ENCODE measurements around the gene PTGFRN.
"Not testable (repeated sequence)": the region's sequence is repeated elsewhere in the genome, so short reads cannot be mapped to it uniquely, and the experiment has no call there.

Gene PTGFRN

GRCh38 chr1:116968724-116969123 is 59.0 kb downstream of the PTGFRN start:
- POLR2A ChIA-PET: no interaction called here
- DNase-seq (ENCODE audit: extremely low spot score): no peak
- TF ChIP-seq SP1 (IDR thresholded peaks at IDR 0.05): no peak
- no peak for TF ChIP-seq ELF4 (IDR thresholded peaks at IDR 0.05)
- TF ChIP-seq CTBP1 (IDR thresholded peaks at IDR 0.05; ENCODE audit: borderline replicate concordance): no peak
- TF ChIP-seq HDGF (IDR thresholded peaks at IDR 0.05; ENCODE audit: borderline replicate concordance): no peak
- no peak for TF ChIP-seq TARDBP (IDR thresholded peaks at IDR 0.05)
- TF ChIP-seq FOXK2 (IDR thresholded peaks at IDR 0.05): no peak
- no peak for TF ChIP-seq FOXM1 (IDR thresholded peaks at IDR 0.05; ENCODE audit: borderline replicate concordance)
- TF ChIP-seq, protein P1, sequence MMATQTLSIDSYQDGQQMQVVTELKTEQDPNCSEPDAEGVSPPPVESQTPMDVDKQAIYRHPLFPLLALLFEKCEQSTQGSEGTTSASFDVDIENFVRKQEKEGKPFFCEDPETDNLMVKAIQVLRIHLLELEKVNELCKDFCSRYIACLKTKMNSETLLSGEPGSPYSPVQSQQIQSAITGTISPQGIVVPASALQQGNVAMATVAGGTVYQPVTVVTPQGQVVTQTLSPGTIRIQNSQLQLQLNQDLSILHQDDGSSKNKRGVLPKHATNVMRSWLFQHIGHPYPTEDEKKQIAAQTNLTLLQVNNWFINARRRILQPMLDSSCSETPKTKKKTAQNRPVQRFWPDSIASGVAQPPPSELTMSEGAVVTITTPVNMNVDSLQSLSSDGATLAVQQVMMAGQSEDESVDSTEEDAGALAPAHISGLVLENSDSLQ (IDR thresholded peaks at IDR 0.05): no peak
- no peak for TF ChIP-seq ARNT (IDR thresholded peaks at IDR 0.05)
- no peak for TF ChIP-seq FOXA1 (IDR thresholded peaks at IDR 0.05)
- no peak for TF ChIP-seq L3MBTL2 (conservative IDR thresholded peaks at IDR 0.05)
- TF ChIP-seq NFRKB (IDR thresholded peaks at IDR 0.05): no peak
- TF ChIP-seq BHLHE40 (IDR thresholded peaks at IDR 0.05; ENCODE audit: borderline replicate concordance): no peak
- no peak for TF ChIP-seq ZNF384 (IDR thresholded peaks at IDR 0.05)
- no peak for TF ChIP-seq SUZ12 (IDR thresholded peaks at IDR 0.05)
- TF ChIP-seq LEF1 (IDR thresholded peaks at IDR 0.05; ENCODE audit: borderline replicate concordance): no peak
- CTCF ChIA-PET: no interaction called here

DNA sequence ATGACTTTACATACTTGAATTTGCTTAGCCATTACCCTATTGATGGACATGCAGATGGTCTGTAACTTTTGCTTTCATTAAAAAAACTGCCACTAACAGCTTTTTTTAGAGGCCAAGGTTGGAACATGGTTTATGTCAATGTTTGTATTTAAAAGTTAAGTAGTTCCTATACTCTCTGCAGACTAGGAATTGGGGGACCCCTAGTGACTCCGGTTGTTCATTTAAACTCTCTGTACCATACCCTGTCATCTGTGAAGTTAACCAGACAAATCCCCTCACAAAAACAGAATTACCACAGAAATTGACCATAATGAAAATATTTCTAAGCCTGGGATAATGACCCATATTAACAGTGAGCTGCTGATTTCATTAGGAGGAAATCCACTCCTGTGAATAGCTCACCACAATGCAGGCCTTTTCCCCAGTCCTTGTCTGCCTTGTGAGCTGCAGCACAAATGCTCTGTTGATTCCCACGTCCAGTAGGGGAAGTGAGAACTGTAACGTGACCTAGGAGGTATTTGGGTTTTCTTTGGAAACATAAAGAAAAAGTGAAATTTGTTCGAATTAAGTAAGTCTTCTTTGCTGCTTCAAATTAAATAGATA is 61.6 kb downstream of the PTGFRN start:
- no peak for TF ChIP-seq BHLHE40 (IDR thresholded peaks at IDR 0.05; ENCODE audit: borderline replicate concordance)
- TF ChIP-seq TARDBP (IDR thresholded peaks at IDR 0.05): no peak
- no peak for TF ChIP-seq NFRKB (IDR thresholded peaks at IDR 0.05)
- ChIA-PET CTCF (interaction anchor here (0.6 kb wide), 1 partner anchor 237 kb away, joined by 6 read pairs; no protein-coding TSS in a partner anchor), POLR2A (interaction anchor here (0.6 kb wide), 1 partner anchor 14 kb away, joined by 3 read pairs; no protein-coding TSS in a partner anchor)
- DNase-seq (ENCODE audit: extremely low spot score): no peak

DNA sequence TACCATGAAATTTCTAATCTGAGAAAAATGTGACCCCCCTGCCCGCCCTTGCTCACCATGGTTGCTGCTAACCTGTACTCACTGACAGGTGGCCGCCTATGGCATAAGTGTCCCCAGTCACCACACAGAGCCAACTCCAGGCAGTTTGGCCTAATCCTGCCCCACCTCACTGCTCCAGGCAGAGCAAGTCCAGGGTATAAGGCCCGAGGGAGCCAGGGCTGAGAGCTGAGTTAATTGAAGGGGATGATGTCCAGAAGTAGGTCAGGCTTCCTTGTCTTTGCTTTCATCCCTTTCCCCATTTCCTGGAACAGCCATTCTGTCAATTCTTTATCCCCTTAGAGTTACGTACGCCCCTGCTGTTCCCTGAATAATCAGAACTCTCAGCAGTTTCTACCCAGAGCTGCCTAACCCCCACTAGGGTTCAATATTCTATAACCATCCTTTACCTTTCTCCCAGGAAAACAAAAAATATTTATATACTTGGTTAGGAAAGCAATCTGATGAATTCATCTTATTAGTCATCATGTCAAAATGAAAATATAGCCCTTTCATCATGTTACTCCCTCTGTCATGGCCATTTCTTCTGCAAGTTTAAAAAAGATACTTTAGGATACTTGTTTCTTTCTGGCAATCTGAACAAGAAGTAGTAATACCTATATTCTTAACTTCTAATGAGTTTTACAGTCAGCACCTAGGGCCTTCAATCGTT is 62.4 kb downstream of the PTGFRN start:
- no peak for TF ChIP-seq BHLHE40 (IDR thresholded peaks at IDR 0.05; ENCODE audit: borderline replicate concordance)
- no peak for TF ChIP-seq FOXA1 (IDR thresholded peaks at IDR 0.05)
- TF ChIP-seq ZNF384 (IDR thresholded peaks at IDR 0.05): no peak
- TF ChIP-seq LEF1 (IDR thresholded peaks at IDR 0.05; ENCODE audit: borderline replicate concordance): no peak
- no peak for TF ChIP-seq TARDBP (IDR thresholded peaks at IDR 0.05)
- no peak for TF ChIP-seq ARNT (IDR thresholded peaks at IDR 0.05)
- TF ChIP-seq FOXK2 (IDR thresholded peaks at IDR 0.05): no peak
- ChIA-PET POLR2A (interaction anchor here (0.6 kb wide), 1 partner anchor 13 kb away, joined by 3 read pairs; no protein-coding TSS in a partner anchor), CTCF (interaction anchor here (0.6 kb wide), 1 partner anchor 238 kb away, joined by 6 read pairs; no protein-coding TSS in a partner anchor)
- no peak for DNase-seq (ENCODE audit: extremely low spot score)

- POLR2A ChIA-PET: no interaction called here
- CTCF ChIA-PET: no interaction called here
- DNase-seq (ENCODE audit: extremely low spot score): no peak
- no peak for TF ChIP-seq HDGF (IDR thresholded peaks at IDR 0.05; ENCODE audit: borderline replicate concordance)
- TF ChIP-seq TARDBP (IDR thresholded peaks at IDR 0.05): no peak
- no peak for TF ChIP-seq L3MBTL2 (conservative IDR thresholded peaks at IDR 0.05)
- no peak for TF ChIP-seq NFRKB (IDR thresholded peaks at IDR 0.05)
Measured at GRCh38 chr1:116972674-116973030, 62.9 kb downstream of the PTGFRN start.

DNA sequence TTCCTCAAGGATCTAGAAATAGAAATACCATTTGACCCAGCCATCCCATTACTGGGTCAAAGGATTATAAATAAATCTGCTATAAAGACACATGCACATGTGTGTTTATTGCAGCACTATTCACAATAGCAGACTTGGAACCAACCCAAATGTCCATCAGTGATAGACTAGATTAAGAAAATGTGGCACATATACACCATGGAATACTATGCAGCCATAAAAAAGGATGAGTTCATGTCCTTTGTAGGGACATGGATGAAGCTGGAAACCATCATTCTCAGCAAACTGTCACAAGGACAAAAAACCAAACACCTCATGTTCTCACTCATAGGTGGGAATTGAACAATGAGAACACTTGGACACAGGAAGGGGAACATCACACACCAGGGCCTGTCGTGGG is 70.6 kb downstream of the PTGFRN start:
- CTCF ChIA-PET; DNase-seq (ENCODE audit: extremely low spot score); POLR2A ChIA-PET: not testable (repeated sequence)

DNA sequence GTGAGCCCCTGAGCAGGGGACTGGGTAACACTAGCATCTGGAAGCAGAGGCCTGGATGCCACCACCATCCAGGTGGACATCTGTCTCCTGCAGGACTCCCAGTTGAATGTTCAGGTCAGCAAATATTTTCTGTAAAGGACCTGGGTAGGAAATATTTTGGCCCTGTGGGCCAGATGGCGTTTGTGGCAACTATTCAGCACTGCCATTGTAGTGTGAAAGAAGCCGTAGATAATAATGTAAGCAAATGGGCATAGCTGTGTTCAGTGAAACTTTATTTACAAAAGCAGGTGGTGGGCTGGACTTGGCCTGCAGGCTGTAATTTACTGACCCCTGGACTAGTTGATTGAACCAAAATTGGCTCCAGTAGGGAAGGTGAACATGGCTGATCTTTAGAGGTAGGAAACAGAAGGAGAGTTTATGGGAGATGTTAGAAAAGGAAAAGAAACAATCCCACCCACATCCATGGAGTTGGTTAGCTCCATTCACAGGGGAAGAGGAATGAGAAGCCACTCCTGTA is 71.9 kb downstream of the PTGFRN start:
- TF ChIP-seq HDGF (IDR thresholded peaks at IDR 0.05; ENCODE audit: borderline replicate concordance) (no peak), ELF4 (IDR thresholded peaks at IDR 0.05) (no peak), TARDBP (IDR thresholded peaks at IDR 0.05) (no peak), L3MBTL2 (conservative IDR thresholded peaks at IDR 0.05) (no peak), SP1 (IDR thresholded peaks at IDR 0.05) (no peak), FOXK2 (IDR thresholded peaks at IDR 0.05) (no peak), FOXM1 (IDR thresholded peaks at IDR 0.05; ENCODE audit: borderline replicate concordance) (no peak), CTBP1 (IDR thresholded peaks at IDR 0.05; ENCODE audit: borderline replicate concordance) (no peak)
- TF ChIP-seq, protein P1 (IDR thresholded peaks at IDR 0.05): no peak

GRCh38 chr1:116982319-116983004 is 72.7 kb downstream of the PTGFRN start:
- CTCF ChIA-PET: no interaction called here
- POLR2A ChIA-PET: no interaction called here
- DNase-seq (ENCODE audit: extremely low spot score): no peak
- no peak for TF ChIP-seq FOXM1 (IDR thresholded peaks at IDR 0.05; ENCODE audit: borderline replicate concordance)
- TF ChIP-seq SUZ12 (IDR thresholded peaks at IDR 0.05): no peak
- TF ChIP-seq, protein P1 (IDR thresholded peaks at IDR 0.05): no peak
- TF ChIP-seq LEF1 (IDR thresholded peaks at IDR 0.05; ENCODE audit: borderline replicate concordance): no peak
- TF ChIP-seq NFRKB (IDR thresholded peaks at IDR 0.05): no peak

More for the DNA sequence above, 71.9 kb downstream of the PTGFRN start:
- CTCF ChIA-PET: no interaction called here
- POLR2A ChIA-PET: no interaction called here
- no peak for DNase-seq (ENCODE audit: extremely low spot score)

All from HEK293T (cell line).